ENCODE data around the gene MPIG6B. TPM values are rescaled to one million over a fixed set of nuclear protein-coding genes. Genes with fewer than 3 reads are reported as not detected.

MPIG6B gene
- polyA plus RNA-seq, 1 donor (not counting 4 experiments of a cell fraction or from before 2014, with no cell fraction given), result 0.10 TPM

- H3K9me3 ChIP-seq (ENCODE audit: control insufficient read depth, low read depth, low read length), result no peaks in the 10 kb centered on the region
- TF ChIP-seq, protein P1, sequence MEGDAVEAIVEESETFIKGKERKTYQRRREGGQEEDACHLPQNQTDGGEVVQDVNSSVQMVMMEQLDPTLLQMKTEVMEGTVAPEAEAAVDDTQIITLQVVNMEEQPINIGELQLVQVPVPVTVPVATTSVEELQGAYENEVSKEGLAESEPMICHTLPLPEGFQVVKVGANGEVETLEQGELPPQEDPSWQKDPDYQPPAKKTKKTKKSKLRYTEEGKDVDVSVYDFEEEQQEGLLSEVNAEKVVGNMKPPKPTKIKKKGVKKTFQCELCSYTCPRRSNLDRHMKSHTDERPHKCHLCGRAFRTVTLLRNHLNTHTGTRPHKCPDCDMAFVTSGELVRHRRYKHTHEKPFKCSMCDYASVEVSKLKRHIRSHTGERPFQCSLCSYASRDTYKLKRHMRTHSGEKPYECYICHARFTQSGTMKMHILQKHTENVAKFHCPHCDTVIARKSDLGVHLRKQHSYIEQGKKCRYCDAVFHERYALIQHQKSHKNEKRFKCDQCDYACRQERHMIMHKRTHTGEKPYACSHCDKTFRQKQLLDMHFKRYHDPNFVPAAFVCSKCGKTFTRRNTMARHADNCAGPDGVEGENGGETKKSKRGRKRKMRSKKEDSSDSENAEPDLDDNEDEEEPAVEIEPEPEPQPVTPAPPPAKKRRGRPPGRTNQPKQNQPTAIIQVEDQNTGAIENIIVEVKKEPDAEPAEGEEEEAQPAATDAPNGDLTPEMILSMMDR (optimal IDR thresholded peaks at IDR 0.05 in 1 of 3, IDR thresholded peaks at IDR 0.05 in 1 of 3, conservative IDR thresholded peaks at IDR 0.05 in 1 of 3; ENCODE audit: extremely low read depth in 1 of 3, insufficient read depth in 2 of 3, low read length in 3 of 3), result no peak
- no peak for TF ChIP-seq EZH2 (IDR thresholded peaks at IDR 0.05; ENCODE audit: low read length)
- H3K4me3 ChIP-seq (ENCODE audit: control insufficient read depth in 2 of 3, extremely low read depth in 1 of 3, insufficient read depth in 2 of 3, low read depth in 1 of 3, low read length in 3 of 3), result no peak overlapping the region
- no peak overlapping the region for H3K9ac ChIP-seq (ENCODE audit: control insufficient read depth, extremely low read depth, insufficient read depth, low read length)
- no peak for DNase-seq (ENCODE audit: low read depth, low spot score)
- H4K20me1 ChIP-seq (ENCODE audit: control insufficient read depth, extremely low read depth, insufficient read depth, low read length), result no peaks in the 10 kb centered on the region
- H2AFZ ChIP-seq (ENCODE audit: control insufficient read depth, low read length), result no peak overlapping the region
- dilution Hi-C loops (cut with MboI; ENCODE audit: extremely low pct_ligation_motif_present, low sequenced_read_pairs), result no loop called here
- peaks cover 11% of the 10 kb centered on the region for H3K4me1 ChIP-seq (ENCODE audit: control insufficient read depth, extremely low read depth, insufficient read depth, low read length)
- H3K27ac ChIP-seq (ENCODE audit: control insufficient read depth, insufficient read depth, low read length), result no peak overlapping the region
- no peaks in the 10 kb centered on the region for H3K27me3 ChIP-seq (ENCODE audit: control insufficient read depth, extremely low read depth, insufficient read depth, low read length)
- H3K79me2 ChIP-seq (ENCODE audit: control insufficient read depth, insufficient read depth, low read length), result no peaks in the 10 kb centered on the region
- no peak for FAIRE-seq
- H3K4me2 ChIP-seq (ENCODE audit: control insufficient read depth, extremely low read depth, insufficient read depth, low read depth, low read length), result no peak overlapping the region
- H3K9me1 ChIP-seq (ENCODE audit: control insufficient read depth, extremely low read depth, insufficient read depth, low read length), result no peaks in the 10 kb centered on the region
- H3K36me3 ChIP-seq (ENCODE audit: control insufficient read depth in 2 of 2, extremely low read depth in 1 of 2, insufficient read depth in 2 of 2, low read length in 2 of 2), result peaks cover 0 to 24% of the 10 kb centered on the region in 2 experiments
Measured at GRCh38 chr6:31683591-31683990, 39.6 kb upstream of the MPIG6B start.

DNA sequence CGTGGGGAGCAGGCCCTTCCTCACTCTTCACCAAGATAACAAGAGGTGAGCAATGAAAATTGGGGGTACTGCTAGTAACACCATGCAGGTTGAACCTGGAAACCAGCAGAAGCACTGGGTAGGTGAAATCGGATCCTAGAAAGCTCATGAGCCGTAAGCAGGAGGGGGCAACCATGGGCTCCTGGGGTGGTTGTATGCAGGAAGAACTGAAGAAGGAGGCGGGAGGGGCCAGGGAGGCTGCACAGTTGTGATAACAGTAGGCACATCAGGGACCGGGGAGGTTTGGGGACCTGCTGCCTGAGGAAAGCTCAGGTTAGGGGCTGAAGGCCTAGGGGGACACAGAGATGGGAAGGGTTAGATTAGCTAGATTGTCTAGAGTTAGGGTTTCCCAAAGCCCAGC, 36.7 kb upstream of the MPIG6B start:
- Histone ChIP-seq H3K9me1 (ENCODE audit: control insufficient read depth, extremely low read depth, insufficient read depth, low read length) (no peaks in the 10 kb centered on the region), H3K36me3 (ENCODE audit: control insufficient read depth in 2 of 2, extremely low read depth in 1 of 2, insufficient read depth in 2 of 2, low read length in 2 of 2) (peaks cover 7 to 38% of the 10 kb centered on the region in 2 experiments), H3K9me3 (ENCODE audit: control insufficient read depth, low read depth, low read length) (no peaks in the 10 kb centered on the region), H2AFZ (ENCODE audit: control insufficient read depth, low read length) (no peak overlapping the region), H3K4me2 (ENCODE audit: control insufficient read depth, extremely low read depth, insufficient read depth, low read depth, low read length) (no peak overlapping the region), H3K9ac (ENCODE audit: control insufficient read depth, extremely low read depth, insufficient read depth, low read length) (no peak overlapping the region), H3K4me1 (ENCODE audit: control insufficient read depth, extremely low read depth, insufficient read depth, low read length) (peaks cover 3% of the 10 kb centered on the region), H3K4me3 (ENCODE audit: control insufficient read depth in 2 of 3, extremely low read depth in 1 of 3, insufficient read depth in 2 of 3, low read depth in 1 of 3, low read length in 3 of 3) (no peak overlapping the region), H3K27me3 (ENCODE audit: control insufficient read depth, extremely low read depth, insufficient read depth, low read length) (no peaks in the 10 kb centered on the region), H4K20me1 (ENCODE audit: control insufficient read depth, extremely low read depth, insufficient read depth, low read length) (no peaks in the 10 kb centered on the region), H3K27ac (ENCODE audit: control insufficient read depth, insufficient read depth, low read length) (no peak overlapping the region), H3K79me2 (ENCODE audit: control insufficient read depth, insufficient read depth, low read length) (no peaks in the 10 kb centered on the region)
- FAIRE-seq, result no peak
- dilution Hi-C loops (cut with MboI; ENCODE audit: extremely low pct_ligation_motif_present, low sequenced_read_pairs), result no loop called here
- no peak for DNase-seq (ENCODE audit: low read depth, low spot score)
- no peak for TF ChIP-seq EZH2 (IDR thresholded peaks at IDR 0.05; ENCODE audit: low read length)
- TF ChIP-seq, protein P1 (optimal IDR thresholded peaks at IDR 0.05 in 1 of 3, IDR thresholded peaks at IDR 0.05 in 1 of 3, conservative IDR thresholded peaks at IDR 0.05 in 1 of 3; ENCODE audit: extremely low read depth in 1 of 3, insufficient read depth in 2 of 3, low read length in 3 of 3), result no peak

All from keratinocyte (primary cell).